GM12801 (cell line): ENCODE data around the gene ANKRD10.

Experiments used
- TF ChIP-seq, protein P1 (sequence below): IDR thresholded peaks from one replicate; pipeline ENCODE4 v1.5.1; 2011; ENCODE audit warnings: control low read depth; ENCODE audit not compliant: insufficient read length; ENCODE audit errors: extremely low read depth

Gene ANKRD10

DNA sequence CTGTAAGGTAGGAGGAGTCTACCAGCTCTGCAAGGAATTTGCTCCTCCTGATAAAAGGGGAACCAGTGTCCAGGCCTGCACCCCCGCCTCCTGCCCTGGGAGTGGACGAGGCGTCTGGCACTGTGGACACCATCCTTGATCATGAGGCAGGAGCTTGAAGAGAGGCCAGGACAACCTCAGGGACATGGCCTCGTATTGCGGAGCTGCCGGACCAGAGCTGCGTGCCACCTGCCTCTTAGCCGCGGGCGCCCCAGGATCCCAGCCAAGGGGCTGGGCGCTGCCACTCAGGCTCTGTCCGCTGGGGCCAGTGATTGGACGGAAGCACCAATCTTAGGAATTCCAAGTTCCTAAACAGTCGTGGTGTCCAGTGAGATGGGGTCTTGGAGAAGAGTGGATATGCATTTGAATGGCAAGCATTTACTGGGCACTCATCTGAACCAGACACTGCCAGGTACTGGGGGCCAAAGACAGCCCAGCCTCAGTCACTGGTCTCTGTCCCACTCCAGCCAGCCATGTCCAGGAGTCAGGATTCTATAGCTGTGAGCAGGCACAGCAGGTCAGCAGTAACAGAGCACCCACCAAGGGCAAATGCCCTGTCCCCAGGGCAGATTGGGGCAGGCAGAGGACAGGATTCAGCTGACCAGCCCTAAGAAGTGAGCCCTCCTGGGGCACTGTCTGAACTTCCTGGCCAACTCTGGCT lies 39.1 kb upstream of the ANKRD10 start:
- TF ChIP-seq, protein P1, sequence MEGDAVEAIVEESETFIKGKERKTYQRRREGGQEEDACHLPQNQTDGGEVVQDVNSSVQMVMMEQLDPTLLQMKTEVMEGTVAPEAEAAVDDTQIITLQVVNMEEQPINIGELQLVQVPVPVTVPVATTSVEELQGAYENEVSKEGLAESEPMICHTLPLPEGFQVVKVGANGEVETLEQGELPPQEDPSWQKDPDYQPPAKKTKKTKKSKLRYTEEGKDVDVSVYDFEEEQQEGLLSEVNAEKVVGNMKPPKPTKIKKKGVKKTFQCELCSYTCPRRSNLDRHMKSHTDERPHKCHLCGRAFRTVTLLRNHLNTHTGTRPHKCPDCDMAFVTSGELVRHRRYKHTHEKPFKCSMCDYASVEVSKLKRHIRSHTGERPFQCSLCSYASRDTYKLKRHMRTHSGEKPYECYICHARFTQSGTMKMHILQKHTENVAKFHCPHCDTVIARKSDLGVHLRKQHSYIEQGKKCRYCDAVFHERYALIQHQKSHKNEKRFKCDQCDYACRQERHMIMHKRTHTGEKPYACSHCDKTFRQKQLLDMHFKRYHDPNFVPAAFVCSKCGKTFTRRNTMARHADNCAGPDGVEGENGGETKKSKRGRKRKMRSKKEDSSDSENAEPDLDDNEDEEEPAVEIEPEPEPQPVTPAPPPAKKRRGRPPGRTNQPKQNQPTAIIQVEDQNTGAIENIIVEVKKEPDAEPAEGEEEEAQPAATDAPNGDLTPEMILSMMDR, result no peak

DNA sequence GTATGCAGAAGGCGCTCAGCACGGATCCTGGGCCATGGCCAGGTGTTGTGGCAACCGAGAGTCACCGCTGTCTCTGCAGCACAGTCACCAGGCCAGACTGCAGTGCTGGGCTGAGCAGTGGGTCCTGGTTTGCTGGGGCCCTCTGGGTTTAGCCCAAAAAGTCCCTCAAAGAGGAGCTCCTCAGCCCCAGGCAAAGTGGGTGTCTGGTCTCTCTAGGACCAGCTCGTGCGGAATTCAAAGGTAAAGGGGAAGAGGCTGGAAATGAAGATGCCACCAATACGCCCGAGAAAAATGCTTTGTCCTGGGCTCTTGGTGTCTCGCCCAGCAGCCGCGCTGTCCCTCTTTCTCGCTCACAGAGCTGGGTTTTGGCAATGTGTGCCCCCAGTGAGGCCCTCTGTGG lies 38.5 kb upstream of the ANKRD10 start:
- TF ChIP-seq, protein P1, result no peak

DNA sequence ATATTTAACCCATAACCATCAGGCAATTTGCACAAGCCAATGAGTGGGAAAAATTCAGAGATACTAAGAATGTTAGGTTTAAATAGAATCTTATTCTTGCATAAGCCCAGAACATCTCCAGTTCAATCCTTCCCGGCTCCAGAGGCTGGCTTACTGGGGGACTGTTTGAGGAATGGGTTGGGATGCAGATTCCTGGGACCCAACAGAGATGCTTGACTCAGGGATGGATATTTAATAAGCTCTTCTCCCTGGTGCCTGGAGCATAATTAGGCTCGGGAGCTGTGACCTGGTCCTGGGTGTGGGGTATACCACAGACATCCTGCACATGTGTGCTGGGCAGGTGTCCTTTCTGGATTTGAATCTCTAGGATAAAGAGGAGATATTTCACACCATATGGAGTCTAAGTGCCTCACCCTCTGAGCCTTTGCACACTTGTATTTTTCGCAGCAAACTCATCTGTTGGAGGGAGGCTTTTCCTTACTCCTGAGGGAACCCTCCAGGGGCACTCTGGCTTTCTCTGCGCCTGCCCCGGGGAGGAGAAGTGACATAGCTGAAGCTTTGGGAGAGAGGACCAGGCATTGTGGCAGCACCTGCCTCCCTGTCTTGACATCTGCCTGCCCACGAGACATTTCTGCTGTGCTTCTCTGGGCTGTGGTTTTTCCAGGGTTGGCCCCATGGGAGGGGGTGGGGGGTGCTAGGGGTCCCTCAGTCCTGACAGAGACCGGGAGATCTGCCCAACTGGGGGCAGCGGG lies 36.1 kb upstream of the ANKRD10 start:
- TF ChIP-seq, protein P1, result no peak

DNA sequence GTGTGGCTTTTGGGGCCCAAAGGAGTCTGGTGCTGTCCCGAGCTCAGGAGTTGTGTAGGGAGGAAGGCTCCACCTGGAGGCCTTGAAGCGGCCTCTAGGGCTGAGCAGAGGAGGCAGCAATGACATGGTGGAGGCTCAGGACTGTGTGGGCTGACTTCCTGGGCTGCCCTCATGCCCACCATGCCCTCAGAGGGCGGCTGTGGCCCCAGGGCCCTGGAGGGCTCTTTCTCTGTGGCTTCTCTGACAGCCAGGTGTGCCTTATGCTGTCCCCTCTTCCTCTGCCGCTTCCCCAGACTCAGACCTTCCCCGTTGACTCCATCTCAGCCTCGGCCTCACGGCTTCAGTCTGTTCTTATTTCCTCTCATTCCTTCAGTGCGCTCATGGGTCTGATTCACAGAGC lies 35.5 kb upstream of the ANKRD10 start:
- TF ChIP-seq, protein P1, result no peak

DNA sequence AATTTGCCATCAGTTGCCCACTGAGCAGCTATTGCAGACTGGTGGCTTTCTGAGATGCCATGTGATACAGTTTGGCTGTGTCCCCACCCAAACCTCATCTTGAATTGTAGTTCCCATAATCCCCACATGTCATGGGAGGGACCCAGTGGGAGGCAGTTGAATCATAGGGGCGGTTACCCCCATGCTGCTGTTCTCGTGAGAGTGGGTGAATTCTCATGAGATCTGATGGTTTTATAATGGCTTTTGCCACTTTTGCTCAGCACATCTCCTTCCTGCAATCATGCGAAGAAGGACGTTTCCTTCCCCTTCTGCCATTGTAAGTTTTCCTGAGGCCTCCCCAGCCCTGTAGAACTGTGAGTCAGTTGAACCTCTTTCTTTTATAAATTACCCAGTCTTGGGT lies 34.8 kb upstream of the ANKRD10 start:
- TF ChIP-seq, protein P1, result no peak

DNA sequence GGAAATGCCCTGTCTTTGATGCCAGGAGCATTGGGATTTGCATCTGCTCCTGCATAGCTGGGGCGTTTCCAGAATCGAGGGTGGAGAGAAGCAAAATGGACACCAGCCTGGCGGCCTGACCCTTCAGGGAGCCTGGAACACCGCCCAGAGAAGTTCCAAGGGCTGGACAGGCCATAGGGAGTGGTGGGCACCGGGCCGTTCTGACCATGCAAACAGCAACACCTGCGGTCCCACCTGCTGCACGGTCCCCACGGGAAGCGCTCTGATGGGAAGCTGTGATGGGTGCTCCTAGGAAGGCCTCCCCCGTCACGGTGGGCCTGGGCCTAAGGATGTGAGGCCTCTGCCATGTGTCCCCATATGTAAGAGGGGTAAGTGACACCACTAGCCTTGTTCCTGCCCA lies 34.2 kb upstream of the ANKRD10 start:
- TF ChIP-seq, protein P1, result no peak

DNA sequence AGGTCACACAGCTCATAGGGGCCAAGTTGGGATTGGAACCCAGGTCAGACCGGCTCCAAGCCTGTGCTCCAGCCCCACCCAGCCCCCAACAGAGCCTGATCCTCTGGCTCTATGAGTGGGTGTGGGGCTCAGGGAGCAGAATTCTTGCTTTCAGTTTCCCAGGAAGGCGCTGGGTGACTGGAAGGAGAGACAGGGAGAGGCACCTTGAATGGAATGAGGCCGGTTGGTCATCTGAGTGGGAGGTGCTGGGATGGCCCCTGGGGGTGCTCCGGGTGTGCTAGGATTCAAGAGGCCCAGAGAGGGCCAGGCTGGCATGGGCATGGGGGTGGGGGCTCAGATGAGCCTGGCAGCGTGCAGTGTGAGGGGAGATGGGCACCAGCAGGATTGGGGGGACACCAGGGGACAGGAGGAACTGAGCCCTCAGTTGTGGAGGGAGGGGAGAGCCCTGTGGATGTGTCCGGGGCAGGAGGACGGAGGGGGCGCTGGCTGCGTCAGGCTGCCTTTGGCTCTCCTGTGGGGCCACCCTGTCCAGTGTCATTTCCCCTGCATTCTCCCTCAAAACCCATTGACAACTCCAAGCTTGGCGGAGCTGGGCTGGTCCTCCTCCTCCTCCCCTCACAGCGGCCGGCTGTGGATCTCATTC lies 31.2 kb upstream of the ANKRD10 start:
- TF ChIP-seq, protein P1, result no peak
